HPDE6-E6E7 (cell line): Measurements from ENCODE around the gene ITM2C.

ENCODE experiments used
- DNase-seq: peaks from one replicate; pipeline ENCODE4 v3.0.0; 2011; ENCODE audit warnings: missing footprints; ENCODE audit errors: extremely low spot score

ITM2C gene

DNA sequence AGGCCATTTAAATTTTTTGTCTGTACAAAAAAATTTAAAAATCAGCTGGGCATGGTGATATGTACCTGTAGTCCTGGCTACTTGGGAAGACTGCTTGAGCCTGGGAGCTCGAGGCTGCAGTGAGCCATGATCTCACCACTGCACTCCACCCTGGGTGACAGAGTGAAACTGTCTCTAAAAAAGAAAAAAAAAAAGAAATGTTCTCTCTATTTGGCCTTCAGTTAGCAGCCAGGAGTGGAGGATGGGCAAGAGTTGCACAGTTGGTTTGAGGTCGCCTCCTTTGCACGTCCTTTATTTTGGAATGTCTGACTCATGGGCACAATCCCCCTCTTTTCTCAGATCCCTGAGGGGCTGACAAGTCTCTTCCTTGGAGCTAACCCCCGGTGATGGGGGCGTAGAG, 26.3 kb downstream of the ITM2C start:
- DNase-seq: no peak

DNA sequence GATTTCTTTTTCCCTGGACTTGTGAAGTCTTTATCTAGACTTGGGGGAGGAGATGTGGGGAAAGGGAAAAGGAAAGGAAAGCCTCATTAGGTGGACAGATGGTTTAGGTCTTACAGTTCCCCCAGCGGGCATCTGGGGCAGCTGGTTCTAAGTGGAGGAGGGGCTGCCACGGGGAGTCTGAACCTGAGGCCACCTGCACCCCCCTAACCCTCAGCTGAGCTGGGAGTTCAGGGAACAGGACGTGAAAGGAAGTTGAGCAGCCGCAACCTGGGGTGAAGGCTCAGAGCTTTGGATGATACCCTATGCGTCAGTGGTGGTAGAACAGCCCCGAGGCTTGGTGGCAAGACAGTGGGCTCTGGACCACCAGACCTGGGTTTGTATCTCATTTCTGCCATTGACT, 26.8 kb downstream of the ITM2C start:
- DNase-seq: no peak

DNA sequence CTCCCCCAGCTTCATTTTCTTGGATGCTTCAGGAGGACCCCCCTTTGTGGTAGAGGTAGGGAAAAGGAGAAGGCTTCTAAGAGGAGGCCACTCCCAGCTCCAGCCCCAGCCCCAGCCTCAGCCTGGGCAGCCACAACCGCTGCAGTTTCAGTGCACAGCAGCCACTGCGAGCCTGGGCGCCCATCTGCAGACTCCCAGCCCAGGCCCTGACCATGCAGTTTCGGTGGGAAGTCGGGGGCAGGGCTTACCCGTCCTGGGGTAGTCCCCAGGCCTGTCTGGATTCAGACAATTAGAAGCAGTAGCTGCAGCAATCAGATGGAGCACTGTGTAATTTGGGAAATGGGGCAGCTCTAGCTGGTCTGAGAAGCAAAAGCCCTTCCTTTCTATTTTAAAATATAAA, 28.6 kb downstream of the ITM2C start:
- DNase-seq: no peak

DNA sequence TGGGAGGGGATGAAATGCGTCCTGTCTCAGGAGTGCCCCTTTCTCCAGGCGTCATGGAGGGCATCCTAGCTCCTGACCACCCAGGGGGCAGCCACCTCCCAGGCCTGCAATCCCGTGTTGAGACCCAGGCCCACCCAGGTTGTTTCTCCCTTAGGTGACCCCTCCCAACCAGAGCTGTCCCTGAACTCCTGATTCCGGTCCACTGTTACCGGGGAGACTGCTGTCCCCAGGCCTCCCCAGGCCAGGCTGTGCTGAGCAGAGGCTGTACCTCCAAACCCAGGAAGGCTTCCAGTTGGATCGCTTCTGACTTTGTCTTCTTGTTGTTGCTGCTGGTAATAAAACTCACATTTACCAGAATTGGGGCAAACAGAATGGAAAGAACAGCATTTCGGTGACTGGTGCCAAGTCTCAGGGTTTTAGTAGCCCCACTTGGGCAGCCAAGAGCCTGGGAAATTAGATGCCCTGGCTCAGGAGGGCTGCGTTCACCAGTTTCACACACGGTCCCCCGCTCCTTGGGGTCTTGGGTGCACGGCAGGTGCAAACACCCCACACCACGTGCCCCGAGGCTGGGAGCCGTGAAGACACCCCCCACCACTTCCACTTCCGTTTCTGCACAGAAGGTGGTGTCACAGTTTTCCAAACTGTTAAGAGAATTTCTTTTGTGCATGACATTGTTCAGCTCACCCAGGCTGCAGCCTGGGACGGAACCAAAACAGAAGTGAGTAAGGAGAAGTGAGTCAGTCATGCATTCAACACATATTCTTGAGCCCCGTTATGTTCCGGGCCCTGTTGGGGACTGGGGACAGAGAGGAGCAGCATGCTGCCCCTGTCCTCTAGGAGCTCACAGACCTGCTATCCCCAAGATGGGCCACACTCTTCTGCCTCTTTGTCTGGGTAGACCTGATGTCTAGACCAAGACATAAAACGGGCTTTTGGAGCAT, 29.4 kb downstream of the ITM2C start:
- no peak for DNase-seq

DNA sequence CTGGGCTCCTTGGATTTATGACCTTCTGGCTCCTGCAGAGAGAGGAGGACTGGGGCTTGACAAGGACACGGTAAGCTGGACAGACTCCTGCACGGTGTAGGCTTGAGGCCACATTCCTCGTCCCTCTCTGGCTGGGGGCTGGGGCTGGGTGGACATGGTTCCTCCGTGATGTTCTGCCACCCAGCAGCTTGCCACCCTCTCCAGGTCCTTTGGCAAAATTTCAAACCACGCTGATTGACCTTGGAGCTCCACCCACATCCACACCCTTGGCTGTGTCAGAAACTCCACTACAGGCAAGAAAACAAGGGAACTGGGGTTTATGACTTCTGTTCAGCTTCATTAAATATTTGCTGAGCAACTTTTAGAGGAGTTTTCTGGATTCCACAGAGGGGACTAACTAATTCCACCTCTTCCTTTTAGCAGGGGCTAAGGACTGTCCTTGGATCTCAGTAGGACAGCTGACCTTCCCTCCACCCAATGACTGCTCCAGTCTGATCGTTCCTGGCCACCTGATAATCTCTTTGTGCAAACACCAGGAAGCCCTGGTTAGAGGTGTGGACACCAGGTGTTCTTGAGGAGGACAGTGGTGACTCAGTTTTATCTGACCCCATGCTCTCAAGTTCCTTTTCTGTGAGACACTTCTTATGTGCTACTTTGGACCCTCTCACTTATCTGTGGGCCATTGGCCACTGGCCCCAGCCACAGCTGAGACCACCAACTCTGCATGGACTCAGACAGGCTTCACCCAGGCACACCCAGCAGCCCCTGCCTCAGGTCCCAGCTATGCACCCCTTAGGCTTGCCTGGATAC, 31.0 kb downstream of the ITM2C start:
- no peak for DNase-seq

DNA sequence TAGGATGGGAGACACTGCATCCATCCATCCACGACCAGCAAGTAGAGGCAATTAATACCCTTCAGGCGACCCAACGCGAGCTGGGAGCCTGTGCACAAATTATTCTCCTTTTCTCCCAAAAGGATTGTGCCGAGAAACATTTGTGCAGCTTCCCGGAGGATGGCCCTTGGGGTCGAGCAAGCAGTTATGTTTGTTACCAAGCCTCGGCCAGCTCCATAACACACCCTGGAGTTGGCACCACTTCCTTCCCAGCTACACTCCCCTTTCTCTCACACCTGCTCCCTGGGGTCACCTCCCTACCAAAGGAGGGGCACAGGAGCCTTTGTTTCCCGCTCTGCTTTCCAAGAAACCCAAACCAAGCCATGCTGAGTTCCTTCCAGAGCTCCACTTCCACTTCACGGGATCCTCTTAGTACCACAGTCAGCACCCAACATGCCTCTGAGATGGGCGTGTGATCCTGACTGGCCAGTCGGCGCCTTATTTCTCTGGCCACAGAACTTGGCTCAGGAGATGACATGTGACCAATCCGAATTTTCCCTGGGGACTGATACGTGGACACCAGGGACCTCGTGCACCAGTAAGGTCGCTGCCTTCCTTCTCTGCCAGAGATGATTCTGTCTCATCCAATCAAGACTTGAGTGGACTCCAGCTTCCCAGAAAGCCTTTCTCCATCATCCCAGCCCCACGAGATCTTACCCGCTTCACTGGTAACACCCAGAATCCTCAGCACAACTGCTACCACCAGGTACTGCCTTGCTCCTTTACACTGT, 31.8 kb downstream of the ITM2C start:
- no peak for DNase-seq

DNA sequence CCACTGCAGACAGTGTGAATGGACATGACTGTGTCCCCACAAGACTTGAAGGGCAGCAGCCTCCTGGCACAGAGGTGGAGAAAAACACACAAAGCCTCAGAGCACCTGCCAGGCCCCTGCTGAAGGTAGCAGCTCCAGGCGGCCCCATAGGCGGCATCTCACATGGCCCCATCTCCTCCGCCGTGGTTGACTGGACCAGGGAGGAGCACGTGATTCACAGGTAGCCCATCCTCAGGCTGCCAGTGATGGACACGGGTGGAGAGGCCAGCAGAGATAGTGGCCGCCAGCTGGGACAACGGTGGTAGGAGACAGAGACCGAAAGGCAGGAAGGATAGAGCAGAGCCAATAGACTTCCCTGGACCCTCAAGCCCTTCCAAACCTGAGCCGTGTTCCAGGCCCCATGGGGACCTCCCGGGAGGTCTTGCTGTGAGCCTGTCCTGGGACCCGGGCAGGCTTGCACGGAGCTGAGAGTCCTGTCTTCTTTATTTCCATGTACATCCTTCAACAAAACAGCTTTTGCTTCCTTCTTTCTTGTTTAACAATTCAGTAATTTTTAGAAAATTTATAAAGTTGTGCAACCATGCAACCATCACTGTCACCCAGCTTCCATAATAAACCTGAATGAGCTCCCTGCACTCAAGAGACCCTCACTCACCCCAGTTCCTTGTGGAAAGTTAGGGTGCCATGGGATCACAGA, 33.4 kb downstream of the ITM2C start:
- DNase-seq: no peak

DNA sequence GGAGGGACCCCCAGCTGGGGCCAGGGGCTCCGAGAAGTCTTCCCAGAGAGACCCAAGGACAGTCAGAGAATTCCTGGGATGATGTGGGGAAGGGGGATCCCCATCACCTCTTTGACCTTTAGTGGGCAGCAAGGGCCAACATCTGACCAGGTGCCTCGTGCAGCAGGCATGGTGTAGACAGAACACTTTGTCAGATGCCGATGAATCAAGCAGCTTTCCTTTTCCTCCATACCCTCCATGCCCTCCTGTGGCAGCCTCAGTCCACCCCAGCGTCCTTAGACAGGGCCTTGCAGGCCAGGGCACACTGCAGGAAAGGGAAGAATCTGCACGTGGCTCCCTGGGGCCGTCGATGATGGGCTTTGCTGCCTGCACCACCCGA, 34.0 kb downstream of the ITM2C start:
- no peak for DNase-seq

DNA sequence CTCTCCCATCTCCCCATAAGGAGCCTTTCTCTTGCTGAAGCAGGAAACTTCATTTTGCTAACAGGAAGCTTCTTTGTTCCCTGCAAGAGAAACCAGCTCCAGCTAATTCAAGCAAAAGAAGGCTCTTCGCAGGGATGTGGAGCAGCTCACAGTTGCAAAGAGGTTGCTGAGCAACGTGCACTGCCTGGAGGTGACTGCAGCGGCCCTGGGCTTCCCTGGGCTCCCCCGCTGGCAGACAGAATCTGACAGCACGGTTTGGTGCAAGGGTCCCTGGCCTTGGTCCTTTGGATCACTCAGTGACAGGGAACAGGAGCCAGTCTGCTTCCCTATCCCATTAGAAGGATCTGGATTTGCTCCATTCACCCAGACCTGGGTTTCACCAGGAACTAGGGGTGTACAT, 34.5 kb downstream of the ITM2C start:
- DNase-seq: no peak

DNA sequence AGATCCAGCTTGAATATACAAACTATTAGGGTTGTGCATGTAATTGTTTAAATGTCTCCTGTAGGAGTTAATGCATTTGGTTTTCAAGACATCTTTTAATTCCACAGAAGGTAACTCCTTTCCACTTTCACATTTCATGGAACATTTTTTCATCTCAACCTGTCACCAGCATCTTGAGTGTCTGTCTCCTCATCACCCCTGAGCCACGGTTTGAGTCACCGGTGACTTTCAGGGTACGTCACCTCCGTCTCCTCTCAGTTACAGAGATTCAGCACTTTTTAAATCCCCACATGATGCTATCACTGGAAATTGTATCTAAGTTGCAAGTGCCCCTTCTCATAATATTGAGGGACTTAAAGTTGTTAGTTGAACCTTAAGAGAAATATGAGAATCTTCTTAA, 35.0 kb downstream of the ITM2C start:
- no peak for DNase-seq

DNA sequence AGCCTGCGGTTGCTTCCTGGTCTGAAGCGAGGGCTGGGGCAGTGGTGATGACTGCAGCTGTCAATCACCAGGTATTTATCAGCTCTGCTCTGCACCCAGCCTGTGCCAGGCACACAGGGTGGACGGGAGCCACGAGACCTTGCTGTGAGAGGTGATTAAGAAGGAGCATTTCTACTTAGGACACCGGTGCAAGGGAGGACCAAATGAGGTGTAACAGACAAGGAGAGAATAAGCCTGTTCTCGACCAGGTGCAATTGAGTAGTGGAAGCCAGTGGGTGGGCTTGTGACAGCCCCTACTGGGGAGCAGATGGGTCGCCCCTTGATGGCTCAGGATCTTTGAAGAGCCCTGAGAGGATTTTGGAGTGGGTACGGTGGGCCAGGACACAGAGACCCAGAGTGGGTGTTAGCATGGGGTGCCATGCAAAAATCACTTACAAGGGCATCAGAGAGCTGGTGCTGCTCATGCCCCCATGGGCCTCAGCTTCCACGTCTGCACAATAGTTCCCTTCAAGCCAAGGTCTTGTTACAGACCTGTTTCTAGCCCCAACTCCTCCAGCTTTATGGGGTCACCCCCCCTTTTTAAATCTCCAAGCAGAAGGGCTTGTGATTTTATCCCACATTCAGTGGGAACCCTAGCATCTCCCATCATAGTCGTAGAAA, 35.7 kb downstream of the ITM2C start:
- DNase-seq: no peak

DNA sequence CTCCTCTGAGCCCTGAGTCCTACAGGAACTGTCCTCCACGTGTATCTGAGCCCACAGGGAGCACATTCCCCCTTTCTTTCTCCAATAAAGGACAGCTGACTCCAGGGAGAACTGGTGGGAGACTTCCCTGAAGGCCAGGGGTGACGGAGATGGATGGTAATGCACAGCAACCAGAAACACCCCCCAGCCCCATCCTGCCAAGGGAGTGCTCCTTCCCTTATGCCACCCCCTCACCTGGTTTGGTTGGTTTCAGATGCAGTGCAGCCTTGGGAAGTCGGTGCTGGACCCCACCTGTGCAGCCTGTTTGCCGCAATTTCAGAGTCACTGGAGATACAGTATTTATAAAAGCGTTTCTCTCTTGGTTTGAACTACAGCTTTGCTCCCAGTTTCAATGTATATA, 36.3 kb downstream of the ITM2C start:
- no peak for DNase-seq

DNA sequence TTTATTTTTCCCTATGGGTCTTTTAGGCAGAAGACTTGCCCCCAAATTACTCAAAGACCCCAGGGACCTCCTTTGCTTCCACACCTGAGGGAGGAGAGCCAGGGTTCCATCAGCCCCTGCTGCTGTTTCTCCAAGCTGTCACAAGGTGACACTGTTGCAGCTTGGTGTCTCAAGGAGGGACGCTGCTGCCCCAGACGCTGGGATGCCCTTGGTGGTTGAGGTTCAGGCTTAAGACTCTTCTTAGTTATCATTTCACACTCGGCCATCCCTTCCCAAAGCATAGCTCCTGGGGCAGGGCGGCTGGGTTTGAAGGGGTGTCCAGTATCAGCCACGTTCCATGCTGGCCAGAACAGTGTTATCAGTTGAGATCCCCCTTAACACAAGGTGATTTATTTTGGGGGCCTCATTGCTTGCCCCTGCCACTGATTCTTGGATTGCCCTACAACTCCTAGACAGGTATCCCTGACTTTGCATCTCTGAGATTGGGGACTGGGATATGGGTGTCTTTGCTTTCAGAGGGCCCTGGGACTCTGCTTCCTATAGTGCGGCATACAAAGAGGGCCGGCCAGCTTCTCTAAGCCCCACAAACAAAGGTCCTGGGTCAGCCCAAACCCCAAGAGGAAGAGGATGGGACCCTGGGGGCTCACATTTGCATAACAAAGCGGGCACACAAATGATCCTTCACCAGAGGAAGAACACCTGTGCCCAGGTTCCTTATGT, 37.6 kb downstream of the ITM2C start:
- DNase-seq: peak; percentile 59

DNA sequence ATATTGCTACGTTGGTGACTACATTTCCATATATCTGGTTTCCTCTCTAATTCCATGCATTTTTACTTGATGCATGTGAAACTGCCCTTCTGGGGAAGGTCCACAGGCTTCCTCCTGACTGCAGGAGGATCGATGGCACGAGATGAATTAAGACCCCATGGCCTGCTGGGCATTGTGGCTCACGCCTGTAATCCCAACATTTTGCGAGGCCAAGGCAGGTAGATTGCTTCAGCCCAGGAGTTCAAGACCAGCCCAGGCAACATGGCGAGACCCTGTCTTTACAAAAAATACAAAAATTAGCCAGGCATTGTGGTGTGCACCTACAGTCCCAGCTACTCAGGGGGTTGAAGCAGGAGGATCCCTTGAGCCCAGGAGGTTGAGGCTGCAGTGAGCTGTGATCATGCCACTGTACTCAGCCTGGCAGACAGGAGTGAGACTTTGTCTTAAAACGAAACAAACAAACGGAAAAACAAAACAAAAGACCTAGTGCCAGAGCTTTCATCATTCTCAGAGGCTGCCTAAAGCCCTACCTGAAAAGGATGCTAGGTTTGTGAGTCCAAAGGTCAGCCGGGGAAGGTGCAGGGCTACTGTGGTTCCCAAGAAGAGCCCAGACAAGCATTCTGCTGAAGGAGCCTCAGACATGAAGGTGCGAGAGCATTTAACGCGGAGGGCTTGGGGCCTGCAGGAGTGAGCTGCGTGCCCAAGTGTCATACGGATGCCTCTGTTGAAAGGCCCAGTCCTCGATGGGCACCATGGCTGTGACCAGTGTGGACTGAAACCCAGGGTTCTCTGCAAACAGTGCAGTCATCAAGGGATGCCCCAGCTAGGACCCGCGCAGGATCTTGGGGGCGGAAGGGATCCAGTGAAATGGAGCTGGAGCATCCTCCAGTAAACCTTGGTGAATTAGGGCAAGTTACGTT, 38.7 kb downstream of the ITM2C start:
- DNase-seq: no peak

DNA sequence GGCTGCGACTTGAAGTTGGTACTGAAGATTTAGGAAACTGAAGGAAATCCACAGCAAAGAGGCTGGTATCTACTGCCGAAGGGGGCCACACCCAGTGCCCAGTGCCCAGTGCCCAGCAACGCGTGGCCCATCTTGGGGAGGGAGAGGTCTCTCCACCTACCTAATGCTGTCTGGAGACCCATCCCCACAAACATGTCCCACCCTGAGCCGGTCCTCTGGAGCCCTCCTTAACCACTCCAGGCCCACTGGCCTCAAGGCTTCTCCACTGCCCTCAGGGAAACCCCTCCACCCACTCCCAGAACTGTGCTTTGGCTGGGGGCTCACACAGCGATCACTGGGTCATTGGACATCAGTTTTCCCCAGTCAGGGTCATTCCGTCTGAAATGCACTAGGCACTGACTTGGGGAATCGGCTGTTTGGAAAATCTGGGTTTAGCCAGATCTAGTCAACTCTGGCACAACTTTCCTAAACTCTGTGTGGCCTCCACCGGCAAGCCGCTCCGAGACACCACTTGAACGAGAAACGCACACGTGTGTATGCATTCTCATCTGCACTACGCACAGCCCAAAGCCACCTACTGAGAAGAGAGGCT, 40.2 kb downstream of the ITM2C start:
- no peak for DNase-seq

DNA sequence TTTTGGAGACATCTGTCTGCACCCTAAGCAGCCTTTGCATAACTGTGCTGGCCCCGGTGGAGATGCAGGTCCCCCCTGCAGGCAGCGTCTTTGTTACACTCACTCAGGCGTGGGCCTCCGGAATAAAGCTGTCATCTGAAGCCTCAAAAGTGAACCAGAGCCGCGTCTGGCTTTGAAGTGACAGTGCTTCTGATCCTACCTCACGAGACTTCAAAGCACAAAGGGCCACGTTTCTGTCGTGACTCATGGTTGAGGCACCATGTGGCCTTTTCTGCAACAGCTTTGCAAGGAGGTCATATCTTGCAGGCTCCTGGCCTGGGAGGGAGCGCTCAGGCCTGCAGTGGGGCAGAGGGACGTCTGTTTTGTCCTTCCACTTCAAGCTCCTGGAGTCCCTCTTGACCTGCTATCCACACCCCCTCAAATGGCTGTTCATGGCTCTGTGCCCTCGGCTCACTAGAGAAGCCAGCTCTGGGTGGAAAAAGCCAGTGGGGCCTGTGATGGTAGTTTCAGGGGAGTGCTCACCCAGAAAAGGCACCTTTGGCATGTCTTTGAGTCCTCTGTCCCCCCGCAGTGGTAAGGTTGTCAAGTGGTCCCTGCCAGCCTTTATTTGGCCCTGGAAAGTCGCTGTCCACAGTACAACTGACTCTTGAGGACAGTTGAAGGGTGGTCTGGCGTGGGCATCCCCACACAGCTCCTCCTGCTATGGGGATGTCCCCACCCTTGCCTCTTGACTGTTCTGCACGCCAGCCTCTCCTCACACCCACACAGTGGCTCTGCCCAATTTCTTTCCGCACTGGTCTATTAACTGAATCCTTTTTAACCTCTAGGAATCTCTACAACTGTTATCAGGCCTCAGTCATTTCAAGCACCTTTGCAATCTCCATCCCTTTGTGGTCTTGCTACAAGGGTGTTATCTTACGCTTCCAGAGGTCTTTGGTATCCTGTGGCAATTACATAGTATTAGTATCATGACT, 41.0 kb downstream of the ITM2C start:
- DNase-seq: no peak

DNA sequence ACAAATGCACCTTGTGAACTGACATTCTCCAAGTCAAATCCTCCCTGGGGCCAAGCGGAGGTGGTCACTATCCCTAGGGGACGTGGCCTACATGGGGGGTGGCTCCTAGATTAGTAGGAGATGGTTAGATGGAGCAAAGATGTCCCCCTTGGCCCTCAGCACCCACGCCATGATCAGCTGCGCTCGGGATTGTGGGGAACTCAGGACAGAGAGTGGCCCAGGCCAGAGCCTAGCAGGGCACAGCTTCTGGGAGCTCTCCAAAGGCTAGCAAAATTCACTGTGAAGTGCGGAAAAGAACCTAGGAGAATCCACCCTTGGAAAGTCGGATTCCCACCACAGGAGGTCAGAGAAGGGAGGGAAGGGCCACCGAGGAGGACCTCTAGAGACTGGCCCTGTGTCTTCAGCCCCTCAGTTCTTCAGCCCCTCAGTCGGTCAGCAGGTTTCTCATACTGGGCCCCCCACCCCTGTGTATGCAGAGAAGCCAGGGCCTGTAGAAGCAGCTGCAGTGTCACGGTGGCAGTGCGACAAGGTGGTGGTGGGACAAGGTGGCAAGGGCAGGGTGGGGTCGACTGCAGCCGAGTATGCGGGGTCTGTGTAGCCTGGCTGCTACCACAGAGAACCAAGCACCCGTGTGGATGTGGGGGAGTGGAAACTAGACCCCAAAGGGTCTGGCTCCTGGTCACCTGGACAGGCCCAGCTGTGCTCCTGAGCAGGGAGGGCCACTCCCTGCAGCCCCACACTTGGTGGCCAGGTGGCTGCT, 41.9 kb downstream of the ITM2C start:
- no peak for DNase-seq
